SU-DHL-6 (cell line): ENCODE measurements around the gene HSF5.

Source experiments
- H2AFZ ChIP-seq: fragments of 200-600 bp; sonication (generic); 2 replicates; pipeline ENCODE4 v1.6.1; 2014; ENCODE audit warnings: low read depth, mild to moderate bottlenecking, moderate library complexity, mixed read lengths, antibody characterized with exemption, low read length; ENCODE audit not compliant: severe bottlenecking
- H3F3A ChIP-seq: fragments of 200-600 bp; shearing (Covaris generic); 2 replicates; pipeline ENCODE4 v1.6.0; 2016; ENCODE audit warnings: antibody characterized with exemption, mild to moderate bottlenecking; ENCODE audit not compliant: insufficient read depth
- H3K27ac ChIP-seq: fragments of 200-600 bp; sonication (generic); 2 replicates; pipeline ENCODE4 v1.5.1; 2016; ENCODE audit warnings: low read depth, mild to moderate bottlenecking, low read length, moderate library complexity, mixed read lengths
- H3K27me3 ChIP-seq: fragments of 200-600 bp; sonication (generic), shearing (Covaris generic); 2 replicates; pipeline ENCODE4 v1.6.0; 2014; ENCODE audit warnings: mild to moderate bottlenecking, low read length
- H3K36me3 ChIP-seq: fragments of 200-600 bp; sonication (generic); 2 replicates; pipeline ENCODE4 v1.6.1; 2014; ENCODE audit warnings: mild to moderate bottlenecking, low read length, mixed read lengths
- H3K4me2 ChIP-seq: fragments of 300-600, 200-600 bp; shearing (Covaris generic), sonication (generic); 2 replicates; pipeline ENCODE4 v1.6.0; 2014; ENCODE audit warnings: low read length, low read depth, mild to moderate bottlenecking; ENCODE audit not compliant: poor library complexity, severe bottlenecking
- H3K4me3 ChIP-seq: fragments of 200-600 bp; sonication (generic); 2 replicates; pipeline ENCODE4 v1.5.1; 2014; ENCODE audit warnings: antibody characterized with exemption, low read length, mild to moderate bottlenecking, mixed read lengths; ENCODE audit not compliant: insufficient read depth, poor library complexity, severe bottlenecking
- H3K79me2 ChIP-seq: fragments of 200-600 bp; sonication (generic); 2 replicates; pipeline ENCODE4 v1.6.1; 2014; ENCODE audit warnings: mild to moderate bottlenecking, low read length, moderate library complexity; ENCODE audit not compliant: insufficient read depth
- H3K9ac ChIP-seq: fragments of 200-600 bp; sonication (generic); 2 replicates; pipeline ENCODE4 v1.7.0; 2014; ENCODE audit warnings: mild to moderate bottlenecking, low read length
- H3K9me2 ChIP-seq: fragments of 200-600 bp; sonication (generic); replicated peaks from 2 replicates; pipeline ENCODE4 v1.6.1; 2014; ENCODE audit warnings: low read length; ENCODE audit not compliant: insufficient read depth
- H3K9me3 ChIP-seq: fragments of 200-600 bp; sonication (generic); 2 replicates; pipeline ENCODE4 v1.6.1; 2014; ENCODE audit warnings: low read length, mixed read lengths; ENCODE audit not compliant: insufficient read depth
- H4K20me1 ChIP-seq: fragments of 200-600 bp; sonication (generic); 2 replicates; pipeline ENCODE4 v1.6.1; 2014; ENCODE audit warnings: low read depth, mild to moderate bottlenecking, antibody characterized with exemption, low read length, moderate library complexity, mixed read lengths
- EZH2phosphoT487 ChIP-seq: fragments of 200-600 bp; sonication (generic), shearing (Covaris generic); conservative IDR thresholded peaks from 2 replicates; pipeline ENCODE4 v1.6.1; 2018; ENCODE audit warnings: mild to moderate bottlenecking, antibody characterized with exemption, low read length, moderate library complexity, mixed read lengths
- TF ChIP-seq, protein P1 (sequence below): fragments of 200-600 bp; sonication (generic); IDR thresholded peaks from one replicate; pipeline ENCODE4 v1.5.1; 2017; ENCODE audit warnings: antibody characterized with exemption, mild to moderate bottlenecking, low read length, moderate library complexity; ENCODE audit not compliant: insufficient read depth, poor library complexity, severe bottlenecking

The HSF5 gene

DNA sequence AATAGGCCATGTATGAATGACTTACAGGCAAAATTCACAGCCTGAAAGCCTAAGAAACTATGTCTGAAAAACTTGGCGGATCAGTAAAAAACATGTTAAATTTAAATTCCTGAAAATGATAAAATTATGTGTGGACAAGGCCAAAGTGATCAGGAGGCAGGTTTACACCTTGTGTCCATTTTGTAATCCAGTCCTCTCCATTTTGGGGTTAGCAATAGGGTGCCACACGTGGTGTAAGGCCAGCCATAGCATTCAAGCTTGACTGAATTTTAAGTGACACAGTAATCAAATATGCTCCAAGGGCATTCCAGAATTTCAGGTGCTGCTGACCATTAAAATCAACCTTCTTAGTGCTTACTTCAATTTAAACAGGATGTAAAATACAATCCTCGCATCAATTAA, 73.6 kb downstream of the HSF5 start:
- H3K27ac ChIP-seq = no peak overlapping the region
- no peak overlapping the region for H3K4me2 ChIP-seq
- no peaks in the 10 kb centered on the region for H4K20me1 ChIP-seq
- H3K27me3 ChIP-seq = no peaks in the 10 kb centered on the region
- H3K36me3 ChIP-seq = no peaks in the 10 kb centered on the region
- TF ChIP-seq, protein P1, sequence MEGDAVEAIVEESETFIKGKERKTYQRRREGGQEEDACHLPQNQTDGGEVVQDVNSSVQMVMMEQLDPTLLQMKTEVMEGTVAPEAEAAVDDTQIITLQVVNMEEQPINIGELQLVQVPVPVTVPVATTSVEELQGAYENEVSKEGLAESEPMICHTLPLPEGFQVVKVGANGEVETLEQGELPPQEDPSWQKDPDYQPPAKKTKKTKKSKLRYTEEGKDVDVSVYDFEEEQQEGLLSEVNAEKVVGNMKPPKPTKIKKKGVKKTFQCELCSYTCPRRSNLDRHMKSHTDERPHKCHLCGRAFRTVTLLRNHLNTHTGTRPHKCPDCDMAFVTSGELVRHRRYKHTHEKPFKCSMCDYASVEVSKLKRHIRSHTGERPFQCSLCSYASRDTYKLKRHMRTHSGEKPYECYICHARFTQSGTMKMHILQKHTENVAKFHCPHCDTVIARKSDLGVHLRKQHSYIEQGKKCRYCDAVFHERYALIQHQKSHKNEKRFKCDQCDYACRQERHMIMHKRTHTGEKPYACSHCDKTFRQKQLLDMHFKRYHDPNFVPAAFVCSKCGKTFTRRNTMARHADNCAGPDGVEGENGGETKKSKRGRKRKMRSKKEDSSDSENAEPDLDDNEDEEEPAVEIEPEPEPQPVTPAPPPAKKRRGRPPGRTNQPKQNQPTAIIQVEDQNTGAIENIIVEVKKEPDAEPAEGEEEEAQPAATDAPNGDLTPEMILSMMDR = no peak
- TF ChIP-seq EZH2phosphoT487 = no peak
- H3F3A ChIP-seq = no peaks in the 10 kb centered on the region
- no peak overlapping the region for H3K4me3 ChIP-seq
- no peaks in the 10 kb centered on the region for H3K79me2 ChIP-seq
- H2AFZ ChIP-seq = no peak overlapping the region
- no peak overlapping the region for H3K9ac ChIP-seq
- no peaks in the 10 kb centered on the region for H3K9me2 ChIP-seq
- H3K9me3 ChIP-seq = no peaks in the 10 kb centered on the region

DNA sequence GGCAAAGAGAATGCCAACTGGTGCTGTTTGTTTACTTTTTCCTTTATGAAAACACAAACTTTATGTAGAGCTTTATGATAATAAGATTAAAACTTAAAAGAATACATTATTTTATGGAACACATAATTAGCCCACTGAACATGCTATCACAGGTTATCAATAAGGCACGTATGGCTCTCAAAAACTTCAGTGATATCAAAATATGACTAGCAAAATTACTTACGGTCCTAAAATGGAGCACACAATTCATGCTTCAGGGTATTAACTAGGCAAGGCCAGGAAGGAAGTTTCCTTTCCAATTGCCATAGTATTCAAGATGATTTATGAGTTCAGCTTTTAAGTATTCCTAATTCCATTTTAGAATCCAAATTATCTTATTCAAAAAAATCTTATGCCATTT, 74.5 kb downstream of the HSF5 start:
- no peak overlapping the region for H3K4me3 ChIP-seq
- H3K9ac ChIP-seq = no peak overlapping the region
- no peaks in the 10 kb centered on the region for H4K20me1 ChIP-seq
- TF ChIP-seq EZH2phosphoT487 = no peak
- TF ChIP-seq, protein P1 = no peak
- no peaks in the 10 kb centered on the region for H3F3A ChIP-seq
- no peak overlapping the region for H3K4me2 ChIP-seq
- H3K79me2 ChIP-seq = no peaks in the 10 kb centered on the region
- no peaks in the 10 kb centered on the region for H3K36me3 ChIP-seq
- no peak overlapping the region for H2AFZ ChIP-seq
- no peak overlapping the region for H3K27ac ChIP-seq
- H3K9me3 ChIP-seq = no peaks in the 10 kb centered on the region
- H3K9me2 ChIP-seq = no peaks in the 10 kb centered on the region
- H3K27me3 ChIP-seq = no peaks in the 10 kb centered on the region

DNA sequence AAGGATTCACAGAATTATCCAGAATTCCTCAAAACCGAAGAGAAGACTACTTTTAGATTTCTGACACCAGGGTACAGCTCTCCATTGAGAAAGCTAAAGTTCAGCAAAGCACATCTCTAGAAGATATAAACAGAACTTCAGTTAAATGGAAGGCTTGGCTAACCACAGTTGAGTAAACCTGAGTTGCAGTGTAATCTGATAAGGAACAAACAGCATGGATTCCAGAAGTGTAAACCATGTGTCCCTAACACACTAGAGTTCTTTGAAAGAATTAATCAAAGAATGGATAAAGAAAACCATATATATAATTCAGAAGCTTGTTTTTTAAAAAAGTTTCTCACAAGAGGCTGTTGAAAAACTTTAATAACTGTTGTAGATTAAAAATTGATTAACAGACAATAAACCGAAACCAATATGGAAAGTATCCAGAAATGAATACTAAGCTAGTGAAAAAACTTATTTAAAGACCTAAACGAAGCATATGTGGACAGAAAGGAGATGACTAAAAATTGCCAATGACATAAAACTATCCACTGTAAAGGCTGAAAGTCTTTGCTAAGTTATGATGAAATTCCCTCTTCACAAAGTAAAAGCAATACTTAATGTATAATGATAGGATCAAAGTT, 75.1 kb downstream of the HSF5 start:
- H3K9ac ChIP-seq = no peak overlapping the region
- H3K9me2 ChIP-seq = no peaks in the 10 kb centered on the region
- H3K27ac ChIP-seq = no peak overlapping the region
- H3K4me3 ChIP-seq = no peak overlapping the region
- H2AFZ ChIP-seq = no peak overlapping the region
- TF ChIP-seq EZH2phosphoT487 = no peak
- TF ChIP-seq, protein P1 = no peak
- H3F3A ChIP-seq = no peaks in the 10 kb centered on the region
- no peaks in the 10 kb centered on the region for H3K79me2 ChIP-seq
- no peaks in the 10 kb centered on the region for H3K27me3 ChIP-seq
- no peaks in the 10 kb centered on the region for H3K9me3 ChIP-seq
- H3K36me3 ChIP-seq = no peaks in the 10 kb centered on the region
- H3K4me2 ChIP-seq = no peak overlapping the region
- H4K20me1 ChIP-seq = no peaks in the 10 kb centered on the region
